CD14-positive monocyte (primary cell): Measurements from ENCODE around the gene FAM72B. TPM values are rescaled to one million over a fixed set of nuclear protein-coding genes. Genes with fewer than 3 reads are reported as not detected.
"Not testable (repeated sequence)": the region's sequence is repeated elsewhere in the genome, so short reads cannot be mapped to it uniquely, and the experiment has no call there.

Source experiments
- DNase-seq, 3 donors: peaks; one replicate each; pipeline ENCODE4 v3.0.0-alpha.2; 2011 to 2022
- H2AFZ ChIP-seq: 2 replicates; pipeline ENCODE4 v1.6.0; 2012; ENCODE audit warnings: mild to moderate bottlenecking, low read depth, low read length, inconsistent platforms; ENCODE audit not compliant: insufficient read depth, poor library complexity, severe bottlenecking
- H3K27ac ChIP-seq, 2 donors: 1 replicate in 1 of 2; 2 replicates in 1 of 2; pipeline ENCODE4 v1.5.1; 2012 to 2013; ENCODE audit warnings: low read length in 2 of 2, control low read depth in 1 of 2, inconsistent platforms in 1 of 2, low read depth in 1 of 2, mild to moderate bottlenecking in 1 of 2
- H3K27me3 ChIP-seq, 2 donors: one replicate each; pipeline versions ENCODE4 v1.6.0 to v1.6.1; 2011 to 2013; ENCODE audit warnings: low read length in 2 of 2; ENCODE audit not compliant: control insufficient read depth in 2 of 2, insufficient read depth in 2 of 2
- H3K36me3 ChIP-seq, 2 donors: replicated peaks in 1 of 2; 1 replicate in 1 of 2; 2 replicates in 1 of 2; pipeline versions ENCODE4 v1.5.1 to v1.6.1; 2012 to 2013; ENCODE audit warnings: low read length in 2 of 2, control low read depth in 1 of 2, inconsistent platforms in 1 of 2, mild to moderate bottlenecking in 1 of 2; ENCODE audit not compliant: insufficient read depth in 2 of 2, control insufficient read depth in 1 of 2
- H3K4me1 ChIP-seq, 2 donors: 1 replicate in 1 of 2; 2 replicates in 1 of 2; pipeline versions ENCODE4 v1.5.1 to v1.6.1; 2012 to 2013; ENCODE audit warnings: low read length in 2 of 2, control low read depth in 1 of 2, inconsistent platforms in 1 of 2, mild to moderate bottlenecking in 1 of 2, moderate library complexity in 1 of 2; ENCODE audit not compliant: insufficient read depth in 2 of 2, control insufficient read depth in 1 of 2
- H3K4me2 ChIP-seq: replicated peaks from 2 replicates; pipeline ENCODE3; 2012; ENCODE audit warnings: low read length, moderate library complexity, mild to moderate bottlenecking; ENCODE audit not compliant: poor library complexity, severe bottlenecking; ENCODE audit errors: extremely low read depth
- H3K4me3 ChIP-seq, 3 experiments: fragments of 200-600 bp in 1 of 3; sonication (generic) in 1 of 3; replicated peaks in 1 of 3; 1 replicate in 2 of 3; 2 replicates in 1 of 3; pipeline ENCODE4 v1.5.1; 2011 to 2013; ENCODE audit warnings: low read length in 3 of 3, mild to moderate bottlenecking in 3 of 3, control low read depth in 2 of 3, low read depth in 2 of 3, inconsistent platforms in 1 of 3, moderate library complexity in 1 of 3
- H3K79me2 ChIP-seq: 2 replicates; pipeline ENCODE4 v1.6.0; 2012; ENCODE audit warnings: mild to moderate bottlenecking, control low read depth, inconsistent platforms, low read length, moderate library complexity; ENCODE audit not compliant: insufficient read depth
- H3K9ac ChIP-seq: 2 replicates; pipeline ENCODE4 v1.6.0; 2017; ENCODE audit warnings: low read length, mild to moderate bottlenecking; ENCODE audit not compliant: insufficient read depth, poor library complexity, severe bottlenecking
- H3K9me3 ChIP-seq, 2 donors: replicated peaks in 1 of 2; 1 replicate in 1 of 2; 2 replicates in 1 of 2; pipeline versions ENCODE4 v1.5.1 to v1.6.1; 2012 to 2013; ENCODE audit warnings: low read length in 2 of 2, control low read depth in 1 of 2; ENCODE audit not compliant: control insufficient read depth in 1 of 2, insufficient read depth in 1 of 2
- H4K20me1 ChIP-seq: 2 replicates; pipeline ENCODE4 v1.6.0; 2012; ENCODE audit warnings: mild to moderate bottlenecking, low read length, control low read depth, moderate library complexity; ENCODE audit not compliant: insufficient read depth
- H3K27ac Mint-ChIP-seq, 7 donors: one replicate each; pipeline ENCODE4 v1.8.0; 2020; ENCODE audit warnings: mild to moderate bottlenecking in 7 of 7, mixed read lengths in 7 of 7, moderate library complexity in 6 of 7, inconsistent platforms in 2 of 7
- H3K27me3 Mint-ChIP-seq, 3 donors: one replicate each; pipeline ENCODE4 v1.8.0; 2021 to 2022; ENCODE audit warnings: low read depth in 3 of 3, mild to moderate bottlenecking in 3 of 3, mixed read lengths in 3 of 3, moderate library complexity in 3 of 3, inconsistent platforms in 1 of 3
- H3K36me3 Mint-ChIP-seq, 2 donors: one replicate each; pipeline ENCODE4 v1.8.0; 2020; ENCODE audit warnings: mixed read lengths in 2 of 2, inconsistent platforms in 1 of 2, mild to moderate bottlenecking in 1 of 2
- H3K4me1 Mint-ChIP-seq: one replicate; pipeline ENCODE4 v1.8.0; 2020; ENCODE audit warnings: mild to moderate bottlenecking, mixed read lengths
- H3K4me3 Mint-ChIP-seq, 2 donors: one replicate each; pipeline ENCODE4 v1.8.0; 2020; ENCODE audit warnings: mild to moderate bottlenecking in 2 of 2, mixed read lengths in 2 of 2, moderate library complexity in 1 of 2
- H3K9me3 Mint-ChIP-seq, 7 donors: one replicate each; pipeline ENCODE4 v1.8.0; 2020 to 2022; ENCODE audit warnings: mixed read lengths in 7 of 7, mild to moderate bottlenecking in 6 of 7, moderate library complexity in 6 of 7, inconsistent platforms in 2 of 7
- WGBS: methylation state at CpG from one replicate; pipeline ENCODE4 v1.1.5; 2013; ENCODE audit warnings: missing lambda C conversion rate; ENCODE audit not compliant: insufficient coverage; 5-methylcytosine and 5-hydroxymethylcytosine counted together
- intact Hi-C, 2 donors: fragments of 100-400 bp; cut with micrococcal nuclease; formaldehyde crosslinking; loops; one replicate each; pipeline versions ENCODE4 v1.15.0 to v1.15.1; 2023
- polyA plus RNA-seq, 3 donors: library from polyadenylated mRNA; depleted of rRNA in 1 of 3; unstranded in 2 of 3; stranded (reverse) in 1 of 3; fragments of 300-500 nt in 2 of 3; fragments of >200 nt in 1 of 3; fragmentation: Illumina TruSeq in 2 of 3; gene quantifications; 1 replicate in 2 of 3; 2 replicates in 1 of 3; pipeline ENCODE4 v1.2.3, GENCODE V29; 2012 to 2021

FAM72B gene
- polyA plus RNA-seq, 3 donors = 0.66 to 2.7 (median 0.73) TPM

DNA sequence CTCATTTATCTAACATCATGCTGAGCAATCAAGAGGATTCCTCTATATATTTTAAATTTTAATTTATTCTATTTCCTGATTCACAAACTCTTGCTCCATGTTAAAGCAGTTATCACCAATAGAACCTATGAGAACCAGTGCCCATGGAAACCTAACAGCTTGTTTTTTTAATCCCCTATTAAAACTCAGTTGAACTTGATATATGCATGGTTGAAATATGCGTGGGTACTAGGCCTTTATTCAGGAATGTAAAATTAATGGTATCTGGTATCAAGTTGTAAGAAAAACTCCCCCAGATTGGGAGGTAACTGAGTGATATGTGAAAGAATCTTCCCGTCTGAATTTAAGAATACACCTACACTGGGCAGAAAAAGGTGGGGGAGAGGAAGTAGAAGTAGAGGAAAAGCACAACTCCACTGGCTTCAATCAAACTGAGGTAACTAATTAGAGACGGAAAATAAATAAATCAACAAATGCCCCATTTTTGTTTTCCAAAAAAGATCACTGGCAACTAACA is 15.9 kb downstream of the FAM72B start:
- not testable (repeated sequence) for DNase-seq

GRCh38 chr1:121167225-121167738 is 16.9 kb downstream of the FAM72B start:
- H3K9me3 Mint-ChIP-seq, H3K4me2 ChIP-seq, H2AFZ ChIP-seq, H4K20me1 ChIP-seq, H3K9me3 ChIP-seq, H3K4me1 ChIP-seq, H3K79me2 ChIP-seq, H3K27me3 Mint-ChIP-seq, H3K27ac Mint-ChIP-seq, H3K36me3 ChIP-seq, H3K27ac ChIP-seq, H3K4me3 Mint-ChIP-seq, H3K4me3 ChIP-seq, H3K36me3 Mint-ChIP-seq, H3K4me1 Mint-ChIP-seq, H3K9ac ChIP-seq, DNase-seq, intact Hi-C loops, H3K27me3 ChIP-seq: not testable (repeated sequence)
- WGBS = no CpG with 5 or more reads among the region's 2 CpGs

More for the DNA sequence above, 15.9 kb downstream of the FAM72B start:
- intact Hi-C loops, H3K9me3 Mint-ChIP-seq, H3K9me3 ChIP-seq, H3K4me1 Mint-ChIP-seq, H3K4me3 ChIP-seq, H3K36me3 Mint-ChIP-seq, H2AFZ ChIP-seq, H3K36me3 ChIP-seq, H3K4me3 Mint-ChIP-seq, H3K79me2 ChIP-seq, H4K20me1 ChIP-seq, H3K27ac Mint-ChIP-seq, H3K27ac ChIP-seq, H3K4me2 ChIP-seq, H3K4me1 ChIP-seq, H3K9ac ChIP-seq, H3K27me3 ChIP-seq, H3K27me3 Mint-ChIP-seq: not testable (repeated sequence)
- no CpG with 5 or more reads among the region's 3 CpGs for WGBS

DNA sequence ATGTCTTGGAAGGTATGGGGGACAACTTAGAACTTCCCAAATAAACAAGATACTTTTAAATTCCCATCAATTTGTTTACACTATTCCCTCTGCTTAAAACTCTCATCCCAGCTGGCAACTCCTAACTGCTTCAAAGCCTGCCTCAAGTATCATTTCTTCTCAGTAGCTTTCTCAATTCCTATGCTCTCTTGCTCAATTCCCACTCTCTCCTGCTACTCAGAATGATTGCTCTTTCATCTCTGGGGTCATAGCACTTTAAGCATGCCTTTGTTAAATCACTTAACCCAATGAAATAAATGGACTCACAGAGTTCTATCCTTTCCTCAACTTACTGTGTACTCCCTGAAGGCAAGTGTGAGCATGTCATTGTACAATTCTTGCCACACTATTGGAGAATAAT is 18.8 kb downstream of the FAM72B start:
- H3K4me3 Mint-ChIP-seq = not testable (repeated sequence)
- DNase-seq = peak in 2 of 3 donors; percentile 3 to 20

DNA sequence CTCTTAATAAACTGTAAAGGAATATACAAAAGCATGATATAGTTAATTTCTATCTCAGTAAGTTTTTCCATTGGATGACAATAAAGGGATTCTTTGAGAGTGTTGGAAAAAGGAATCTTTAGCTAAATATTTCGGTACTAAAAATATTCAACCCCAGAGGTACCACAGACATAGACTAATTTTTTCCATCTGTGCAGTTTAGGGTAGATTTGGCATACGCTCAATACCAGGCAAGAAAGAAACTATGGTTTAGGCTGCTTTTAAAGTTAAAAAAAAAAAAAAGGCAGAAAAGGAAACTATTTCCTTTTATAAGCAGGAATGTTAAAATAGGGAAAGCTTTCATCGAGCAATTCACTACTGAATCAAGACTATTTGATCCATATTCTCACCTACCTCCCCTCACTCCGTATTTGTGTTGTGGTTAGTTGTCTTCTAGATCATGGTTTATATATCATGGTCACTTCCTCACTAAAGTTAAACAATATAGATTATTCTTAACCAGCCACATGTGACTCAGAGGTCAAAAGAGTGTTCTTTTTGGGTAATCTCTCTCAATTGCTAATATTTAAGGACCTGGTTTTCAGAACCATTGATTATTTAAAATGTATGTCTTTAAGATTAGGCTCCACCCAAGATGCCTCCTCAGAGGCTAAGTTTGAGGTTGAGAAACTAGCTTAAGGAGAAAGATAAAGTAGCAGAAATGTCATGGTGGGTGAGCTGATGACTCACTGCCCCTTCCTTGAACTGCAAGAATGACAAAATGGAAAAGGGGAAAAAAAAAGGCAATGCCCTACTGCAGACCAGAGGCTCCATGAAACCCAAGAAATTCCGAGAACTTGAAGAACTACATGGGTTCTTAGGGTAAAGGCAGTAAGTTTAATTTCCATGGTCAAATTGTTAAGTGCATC is 20.0 kb downstream of the FAM72B start:
- H3K36me3 ChIP-seq, H3K4me3 ChIP-seq, H3K4me2 ChIP-seq, H3K79me2 ChIP-seq, H3K36me3 Mint-ChIP-seq, intact Hi-C loops, H3K27me3 Mint-ChIP-seq, H3K4me1 ChIP-seq, H3K27ac ChIP-seq, H4K20me1 ChIP-seq, H2AFZ ChIP-seq, H3K27me3 ChIP-seq, H3K9ac ChIP-seq, H3K4me3 Mint-ChIP-seq, H3K9me3 Mint-ChIP-seq, H3K9me3 ChIP-seq: not testable (repeated sequence)
- H3K27ac Mint-ChIP-seq = peak overlapping the region in 1 of 7 donors; percentile 71
- H3K4me1 Mint-ChIP-seq = peaks cover 10% of the 10 kb centered on the region
- WGBS = no CpG with 5 or more reads among the region's 5 CpGs
- peak; percentile 10 to 56 (median 29) for DNase-seq

More for the DNA sequence above, 18.8 kb downstream of the FAM72B start:
- H3K4me2 ChIP-seq, H3K27me3 ChIP-seq, H3K27ac ChIP-seq, H3K36me3 Mint-ChIP-seq, H3K4me1 ChIP-seq, H3K9me3 Mint-ChIP-seq, H3K27me3 Mint-ChIP-seq, H4K20me1 ChIP-seq, H2AFZ ChIP-seq, H3K79me2 ChIP-seq, H3K4me3 ChIP-seq, H3K9ac ChIP-seq, H3K36me3 ChIP-seq, H3K9me3 ChIP-seq, H3K4me1 Mint-ChIP-seq, intact Hi-C loops: not testable (repeated sequence)
- peak overlapping the region in 3 of 7 donors; percentile 20 to 72 (median 50) for H3K27ac Mint-ChIP-seq
